PC-9 (cell line): ENCODE data around the gene CCL3.
"Not testable (repeated sequence)": the region's sequence is repeated elsewhere in the genome, so short reads cannot be mapped to it uniquely, and the experiment has no call there.

Source experiments
- CTCF ChIP-seq: fragments of 200-600 bp; sonication (generic); conservative IDR thresholded peaks from 2 replicates; pipeline ENCODE4 v1.6.1; 2017; ENCODE audit warnings: mixed run types, antibody characterized with exemption, mild to moderate bottlenecking, moderate library complexity
- EZH2 ChIP-seq: fragments of 200-600 bp; sonication (generic); IDR thresholded peaks from 2 replicates; pipeline ENCODE4 v1.8.0; 2017; ENCODE audit warnings: antibody characterized with exemption, low read depth

GRCh38 chr17:36083691-36084090 lies 6.3 kb downstream of the CCL3 start:
- TF ChIP-seq EZH2, CTCF: not testable (repeated sequence)
